Measurements from ENCODE around the gene COQ2.

COQ2 gene

DNA sequence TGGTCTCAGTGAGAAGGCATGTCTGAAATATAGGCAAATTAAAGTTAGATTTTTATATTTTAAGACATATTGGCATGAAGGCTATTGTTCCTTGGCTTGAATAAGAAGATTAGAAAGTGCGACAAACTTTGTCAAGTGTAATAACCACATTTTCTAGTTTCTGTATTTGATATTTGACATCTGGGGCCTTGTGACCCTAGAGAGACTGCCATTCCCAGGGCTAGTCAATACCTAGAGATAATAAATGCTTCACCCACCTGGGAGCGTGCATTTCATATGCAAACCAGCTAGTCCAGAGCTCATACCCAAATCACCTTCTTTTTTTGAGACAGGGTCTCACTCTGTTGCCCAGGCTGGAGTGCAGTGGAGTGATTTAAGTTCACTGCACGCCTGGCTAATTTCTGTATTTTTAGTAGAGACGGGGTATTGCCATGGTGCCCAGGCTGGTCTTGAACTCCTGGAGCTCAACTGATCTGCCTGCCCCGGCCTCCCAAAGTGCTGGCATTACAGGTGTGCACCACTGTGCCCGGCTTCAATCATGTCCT is 62.6 kb downstream of the COQ2 start:
- ChIA-PET CTCF (interaction anchor here (0.6 kb wide), 1 partner anchor 34 kb away, joined by 3 read pairs; no protein-coding TSS in a partner anchor), POLR2A (ENCODE audit: low non-redundant PET) (interaction anchor here (0.6 kb wide), 1 partner anchor 190 kb away, joined by 3 read pairs; no protein-coding TSS in a partner anchor)
- no peak for DNase-seq (ENCODE audit: low spot score)
- TF ChIP-seq, protein P1, sequence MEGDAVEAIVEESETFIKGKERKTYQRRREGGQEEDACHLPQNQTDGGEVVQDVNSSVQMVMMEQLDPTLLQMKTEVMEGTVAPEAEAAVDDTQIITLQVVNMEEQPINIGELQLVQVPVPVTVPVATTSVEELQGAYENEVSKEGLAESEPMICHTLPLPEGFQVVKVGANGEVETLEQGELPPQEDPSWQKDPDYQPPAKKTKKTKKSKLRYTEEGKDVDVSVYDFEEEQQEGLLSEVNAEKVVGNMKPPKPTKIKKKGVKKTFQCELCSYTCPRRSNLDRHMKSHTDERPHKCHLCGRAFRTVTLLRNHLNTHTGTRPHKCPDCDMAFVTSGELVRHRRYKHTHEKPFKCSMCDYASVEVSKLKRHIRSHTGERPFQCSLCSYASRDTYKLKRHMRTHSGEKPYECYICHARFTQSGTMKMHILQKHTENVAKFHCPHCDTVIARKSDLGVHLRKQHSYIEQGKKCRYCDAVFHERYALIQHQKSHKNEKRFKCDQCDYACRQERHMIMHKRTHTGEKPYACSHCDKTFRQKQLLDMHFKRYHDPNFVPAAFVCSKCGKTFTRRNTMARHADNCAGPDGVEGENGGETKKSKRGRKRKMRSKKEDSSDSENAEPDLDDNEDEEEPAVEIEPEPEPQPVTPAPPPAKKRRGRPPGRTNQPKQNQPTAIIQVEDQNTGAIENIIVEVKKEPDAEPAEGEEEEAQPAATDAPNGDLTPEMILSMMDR (conservative IDR thresholded peaks at IDR 0.05; ENCODE audit: low read depth): no peak
- no peak overlapping the region for H3K27ac ChIP-seq

GRCh38 chr4:83219344-83220331 is 65.0 kb downstream of the COQ2 start:
- peak; percentile 39 for DNase-seq (ENCODE audit: low spot score)
- ChIA-PET POLR2A (ENCODE audit: low non-redundant PET) (no interaction called here), CTCF (interaction anchor here (0.9 kb wide), 1 partner anchor 19 kb away, joined by 3 read pairs; no protein-coding TSS in a partner anchor)
- TF ChIP-seq, protein P1 (conservative IDR thresholded peaks at IDR 0.05; ENCODE audit: low read depth): no peak
- peak overlapping the region; percentile 88 for H3K27ac ChIP-seq

DNA sequence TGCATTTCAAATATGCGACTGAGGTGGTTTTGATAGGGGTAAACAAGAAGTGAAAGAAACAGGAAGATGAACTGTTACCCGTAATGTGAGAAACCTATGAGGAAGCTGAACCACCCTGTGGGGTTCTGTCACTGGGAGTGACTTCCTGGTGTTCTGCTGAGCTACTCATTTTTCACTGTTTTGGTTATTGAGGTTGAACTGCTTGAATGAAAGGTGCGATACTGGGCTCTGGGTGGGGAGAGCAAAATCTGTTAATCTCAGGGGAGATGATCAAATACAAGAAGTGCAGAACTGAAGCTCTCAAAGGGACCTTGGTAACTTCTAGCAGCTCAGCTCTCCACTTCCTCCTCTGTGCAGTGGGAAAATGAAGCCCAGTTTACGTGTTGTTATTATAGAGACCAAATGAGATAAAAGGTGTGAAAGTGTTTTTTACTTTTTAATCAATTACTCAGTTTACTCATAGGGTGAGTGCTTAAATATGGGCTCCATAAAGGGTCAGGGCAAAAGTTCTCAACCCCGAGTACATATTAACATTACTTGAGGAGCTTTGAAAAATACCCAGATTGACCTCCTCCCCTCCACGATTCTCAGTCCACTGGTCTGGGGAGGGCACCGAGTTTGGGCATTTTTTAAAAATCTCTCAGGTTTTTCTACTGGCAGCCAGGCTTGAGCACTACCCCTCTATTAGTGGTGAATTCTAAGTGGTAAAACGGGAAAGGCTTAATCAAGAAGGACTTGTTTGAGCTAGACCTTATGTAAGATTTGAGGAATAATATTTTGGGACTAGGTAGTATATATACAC is 66.7 kb downstream of the COQ2 start:
- DNase-seq (ENCODE audit: low spot score): no peak
- TF ChIP-seq, protein P1 (conservative IDR thresholded peaks at IDR 0.05; ENCODE audit: low read depth): no peak
- ChIA-PET POLR2A (ENCODE audit: low non-redundant PET) (no interaction called here), CTCF (interaction anchor here (0.6 kb wide), 2 partner anchors 87 to 108 kb away, joined by 3 read pairs; no protein-coding TSS in a partner anchor)
- H3K27ac ChIP-seq: no peak overlapping the region

DNA sequence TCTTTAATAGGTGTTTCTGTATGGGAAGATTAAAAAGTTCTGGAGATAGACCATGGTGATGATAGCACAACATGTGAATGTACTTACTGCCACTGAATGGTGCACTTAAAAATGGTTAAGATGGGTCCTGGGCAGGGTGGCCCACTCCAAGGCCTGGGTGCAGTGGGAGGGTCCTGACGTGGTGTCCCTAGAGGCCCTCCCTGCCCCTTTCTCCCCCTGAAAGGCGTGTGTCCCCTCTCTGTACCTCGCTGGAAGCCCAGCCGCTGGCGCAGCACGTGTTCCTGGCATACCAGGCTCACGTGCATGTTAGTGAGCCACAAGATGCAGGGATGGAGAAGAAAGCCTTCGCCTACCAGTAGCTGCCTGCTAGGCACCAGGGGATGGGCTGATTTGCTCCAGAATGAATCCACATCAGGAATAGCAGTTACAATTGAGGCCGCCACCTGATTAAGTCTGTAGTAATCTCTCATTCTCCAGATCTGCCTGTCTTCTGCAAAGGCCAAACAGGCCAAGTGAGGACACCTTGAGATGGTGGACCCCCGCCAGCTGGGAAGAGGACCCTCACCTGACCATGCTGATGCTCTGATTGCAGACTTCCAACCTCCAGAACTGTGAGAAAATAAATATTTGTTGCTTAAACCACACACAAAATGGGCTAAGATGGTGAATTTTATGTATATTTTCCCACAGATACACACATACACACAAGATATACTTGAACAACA is 67.5 kb downstream of the COQ2 start:
- TF ChIP-seq, protein P1 (conservative IDR thresholded peaks at IDR 0.05; ENCODE audit: low read depth): no peak
- DNase-seq (ENCODE audit: low spot score): no peak
- CTCF ChIA-PET: no interaction called here
- no peak overlapping the region for H3K27ac ChIP-seq
- POLR2A ChIA-PET (ENCODE audit: low non-redundant PET): no interaction called here

DNA sequence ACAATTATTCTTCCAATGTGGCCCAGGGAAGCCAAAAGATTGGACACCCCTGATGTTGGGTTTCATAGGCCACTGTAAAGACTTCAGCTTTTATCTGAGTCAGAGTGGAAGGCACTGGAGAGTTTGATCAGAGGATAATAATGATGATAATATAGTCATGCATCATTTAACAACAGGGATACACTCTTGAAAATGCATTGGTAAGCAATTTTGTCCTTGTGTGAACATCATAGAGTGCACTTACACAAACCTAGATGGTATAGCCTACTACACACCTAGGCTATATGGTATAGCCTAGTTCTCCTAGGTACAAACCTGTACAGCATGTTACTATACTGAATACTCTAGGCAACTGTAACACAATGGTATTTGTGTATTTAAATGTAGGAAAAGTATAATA is 70.5 kb downstream of the COQ2 start:
- ChIA-PET POLR2A (ENCODE audit: low non-redundant PET) (no interaction called here), CTCF (no interaction called here)
- TF ChIP-seq, protein P1 (conservative IDR thresholded peaks at IDR 0.05; ENCODE audit: low read depth): no peak
- H3K27ac ChIP-seq: no peak overlapping the region
- DNase-seq (ENCODE audit: low spot score): no peak

Measured in RWPE1 (cell line).